Measurements from ENCODE around the gene PRUNE1.

The PRUNE1 gene

GRCh38 chr1:151013518-151013917, 5.3 kb downstream of the PRUNE1 start:
- DNase-seq (ENCODE audit: low read depth in 1 of 2, low spot score in 1 of 2): no peak
- no peak for TF ChIP-seq JUND (IDR thresholded peaks at IDR 0.05; ENCODE audit: low read depth)
- in situ Hi-C loops (cut with HindIII; ENCODE audit: low pct_unique_long_range_greater_than_20kb, low sequenced_read_pairs): no loop called here

GRCh38 chr1:151024540-151025146, 16.4 kb downstream of the PRUNE1 start:
- no peak for TF ChIP-seq JUND (IDR thresholded peaks at IDR 0.05; ENCODE audit: low read depth)
- in situ Hi-C loops (cut with HindIII; ENCODE audit: low pct_unique_long_range_greater_than_20kb, low sequenced_read_pairs): no loop called here
- peak; percentile 82 to 86 for DNase-seq (ENCODE audit: low read depth in 1 of 2, low spot score in 1 of 2)

GRCh38 chr1:151026460-151026859, 18.2 kb downstream of the PRUNE1 start:
- no peak for DNase-seq (ENCODE audit: low read depth in 1 of 2, low spot score in 1 of 2)
- in situ Hi-C loops (cut with HindIII; ENCODE audit: low pct_unique_long_range_greater_than_20kb, low sequenced_read_pairs): no loop called here
- no peak for TF ChIP-seq JUND (IDR thresholded peaks at IDR 0.05; ENCODE audit: low read depth)

DNA sequence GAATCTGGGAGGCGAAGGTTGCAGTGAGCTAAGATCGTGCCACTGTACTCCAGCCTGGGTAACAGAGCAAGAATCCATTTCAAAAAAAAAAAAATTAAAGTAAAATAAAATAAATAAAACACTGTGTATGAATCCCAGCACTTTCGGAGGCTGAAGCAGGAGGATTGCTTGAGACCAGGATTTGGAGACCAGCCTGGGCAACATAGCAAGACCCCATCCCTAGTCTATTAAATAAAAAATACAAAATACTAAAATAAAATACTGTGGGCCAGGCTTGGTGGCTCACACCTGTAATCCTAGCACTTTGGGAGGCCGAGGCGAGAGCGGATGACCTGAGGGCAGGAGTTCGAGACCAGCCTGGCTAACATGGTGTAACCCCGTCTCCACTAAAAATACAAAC, 23.9 kb downstream of the PRUNE1 start:
- TF ChIP-seq JUND (IDR thresholded peaks at IDR 0.05; ENCODE audit: low read depth): no peak
- no peak for DNase-seq (ENCODE audit: low read depth in 1 of 2, low spot score in 1 of 2)
- in situ Hi-C loops (cut with HindIII; ENCODE audit: low pct_unique_long_range_greater_than_20kb, low sequenced_read_pairs): no loop called here

- in situ Hi-C loops (cut with HindIII; ENCODE audit: low pct_unique_long_range_greater_than_20kb, low sequenced_read_pairs): no loop called here
- TF ChIP-seq JUND (IDR thresholded peaks at IDR 0.05; ENCODE audit: low read depth): no peak
- DNase-seq (ENCODE audit: low read depth in 1 of 2, low spot score in 1 of 2): no peak
Observed at GRCh38 chr1:151035167-151035566, 26.9 kb downstream of the PRUNE1 start.

GRCh38 chr1:151036356-151036755, 28.1 kb downstream of the PRUNE1 start, which contains the start of gene BNIPL:
TSS of gene BNIPL (plus strand) at chr1:151036586. CDS start at chr1:151036726, 140 bp downstream.
- peak; percentile 80 to 93 for DNase-seq (ENCODE audit: low read depth in 1 of 2, low spot score in 1 of 2)
- no peak for TF ChIP-seq JUND (IDR thresholded peaks at IDR 0.05; ENCODE audit: low read depth)
- in situ Hi-C loops (cut with HindIII; ENCODE audit: low pct_unique_long_range_greater_than_20kb, low sequenced_read_pairs): no loop called here

DNA sequence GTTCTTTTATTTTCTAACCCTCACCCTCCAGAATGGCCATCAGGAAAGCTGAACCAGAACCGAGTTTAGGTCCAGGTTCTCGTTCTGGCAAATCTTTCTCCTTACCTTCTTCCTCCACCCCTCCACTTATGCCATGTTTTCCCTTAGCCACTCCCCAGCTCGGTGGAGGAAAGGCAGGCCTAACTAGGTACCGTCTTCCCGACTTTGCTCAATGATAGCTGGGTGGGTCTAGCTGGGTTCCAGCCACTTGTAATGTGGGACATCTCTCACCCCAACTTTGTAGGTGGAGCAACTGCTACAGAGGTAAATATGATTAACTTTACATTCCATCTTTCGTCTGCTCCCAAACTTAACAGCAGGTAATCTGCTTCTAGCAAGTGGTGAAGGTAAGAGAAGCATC, 28.8 kb downstream of the PRUNE1 start:
- peak; percentile 51 to 62 for DNase-seq (ENCODE audit: low read depth in 1 of 2, low spot score in 1 of 2)
- no peak for TF ChIP-seq JUND (IDR thresholded peaks at IDR 0.05; ENCODE audit: low read depth)
- in situ Hi-C loops (cut with HindIII; ENCODE audit: low pct_unique_long_range_greater_than_20kb, low sequenced_read_pairs): no loop called here

DNA sequence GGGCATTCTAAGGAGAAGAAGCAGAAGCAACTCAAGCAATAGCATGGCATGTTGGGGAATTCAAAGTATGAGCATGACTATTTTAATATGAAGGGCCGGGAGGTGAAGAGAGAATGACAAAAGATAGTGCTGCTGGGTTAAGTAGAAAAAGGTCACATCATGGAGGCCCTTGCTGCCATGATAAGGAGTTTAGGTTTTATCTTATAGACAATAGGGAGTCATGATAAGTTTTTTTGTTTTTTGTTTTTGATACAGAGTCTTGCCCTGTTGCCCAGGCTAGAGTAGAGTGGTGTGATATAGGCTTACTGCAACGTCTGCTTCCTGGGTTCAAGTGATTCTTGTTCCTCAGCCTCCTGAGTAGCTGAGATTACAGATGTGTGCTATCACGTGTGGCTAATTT, 31.3 kb downstream of the PRUNE1 start:
- no peak for TF ChIP-seq JUND (IDR thresholded peaks at IDR 0.05; ENCODE audit: low read depth)
- DNase-seq (ENCODE audit: low read depth in 1 of 2, low spot score in 1 of 2): no peak
- in situ Hi-C loops (cut with HindIII; ENCODE audit: low pct_unique_long_range_greater_than_20kb, low sequenced_read_pairs): no loop called here

GRCh38 chr1:151043163-151043562, 34.9 kb downstream of the PRUNE1 start:
- in situ Hi-C loops (cut with HindIII; ENCODE audit: low pct_unique_long_range_greater_than_20kb, low sequenced_read_pairs): no loop called here
- DNase-seq (ENCODE audit: low read depth in 1 of 2, low spot score in 1 of 2): no peak
- TF ChIP-seq JUND (IDR thresholded peaks at IDR 0.05; ENCODE audit: low read depth): no peak

DNA sequence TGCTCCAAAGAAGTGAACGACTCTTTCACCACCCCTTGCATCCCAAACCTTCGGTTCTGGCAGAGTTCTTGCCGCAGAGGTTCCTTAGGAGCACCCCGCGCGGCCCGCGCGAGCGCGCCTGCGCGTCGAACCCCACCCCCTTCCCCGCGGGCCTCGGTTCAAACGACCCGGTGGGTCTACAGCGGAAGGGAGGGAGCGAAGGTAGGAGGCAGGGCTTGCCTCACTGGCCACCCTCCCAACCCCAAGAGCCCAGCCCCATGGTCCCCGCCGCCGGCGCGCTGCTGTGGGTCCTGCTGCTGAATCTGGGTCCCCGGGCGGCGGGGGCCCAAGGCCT, 39.3 kb downstream of the PRUNE1 start, which contains the start of gene C1orf56:
Gene C1orf56 (plus strand): TSS at position 161 of the 334 bp plus-strand sequence. CDS start 97 bp downstream, at position 258.
- peak; percentile 67 to 75 for DNase-seq (ENCODE audit: low read depth in 1 of 2, low spot score in 1 of 2)
- TF ChIP-seq JUND (IDR thresholded peaks at IDR 0.05; ENCODE audit: low read depth): no peak
- in situ Hi-C loops (cut with HindIII; ENCODE audit: low pct_unique_long_range_greater_than_20kb, low sequenced_read_pairs): no loop called here

DNA sequence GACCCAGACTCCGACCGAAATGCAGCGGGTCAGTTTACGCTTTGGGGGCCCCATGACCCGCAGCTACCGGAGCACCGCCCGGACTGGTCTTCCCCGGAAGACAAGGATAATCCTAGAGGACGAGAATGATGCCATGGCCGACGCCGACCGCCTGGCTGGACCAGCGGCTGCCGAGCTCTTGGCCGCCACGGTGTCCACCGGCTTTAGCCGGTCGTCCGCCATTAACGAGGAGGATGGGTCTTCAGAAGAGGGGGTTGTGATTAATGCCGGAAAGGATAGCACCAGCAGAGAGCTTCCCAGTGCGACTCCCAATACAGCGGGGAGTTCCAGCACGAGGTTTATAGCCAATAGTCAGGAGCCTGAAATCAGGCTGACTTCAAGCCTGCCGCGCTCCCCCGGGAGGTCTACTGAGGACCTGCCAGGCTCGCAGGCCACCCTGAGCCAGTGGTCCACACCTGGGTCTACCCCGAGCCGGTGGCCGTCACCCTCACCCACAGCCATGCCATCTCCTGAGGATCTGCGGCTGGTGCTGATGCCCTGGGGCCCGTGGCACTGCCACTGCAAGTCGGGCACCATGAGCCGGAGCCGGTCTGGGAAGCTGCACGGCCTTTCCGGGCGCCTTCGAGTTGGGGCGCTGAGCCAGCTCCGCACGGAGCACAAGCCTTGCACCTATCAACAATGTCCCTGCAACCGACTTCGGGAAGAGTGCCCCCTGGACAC, 39.8 kb downstream of the PRUNE1 start:
- TF ChIP-seq JUND (IDR thresholded peaks at IDR 0.05; ENCODE audit: low read depth): no peak
- peak; percentile 76 to 82 for DNase-seq (ENCODE audit: low read depth in 1 of 2, low spot score in 1 of 2)
- in situ Hi-C loops (cut with HindIII; ENCODE audit: low pct_unique_long_range_greater_than_20kb, low sequenced_read_pairs): no loop called here

DNA sequence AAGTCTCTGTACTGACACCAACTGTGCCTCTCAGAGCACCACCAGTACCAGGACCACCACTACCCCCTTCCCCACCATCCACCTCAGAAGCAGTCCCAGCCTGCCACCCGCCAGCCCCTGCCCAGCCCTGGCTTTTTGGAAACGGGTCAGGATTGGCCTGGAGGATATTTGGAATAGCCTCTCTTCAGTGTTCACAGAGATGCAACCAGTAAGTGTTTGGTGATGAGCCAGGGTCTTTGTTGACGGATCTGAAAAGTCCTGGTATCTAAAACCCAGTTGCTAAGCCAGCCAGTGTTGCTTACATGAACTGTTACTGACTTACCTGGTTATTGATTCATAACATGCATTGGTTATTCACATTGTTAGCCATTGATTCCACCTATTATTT, 40.4 kb downstream of the PRUNE1 start:
- TF ChIP-seq JUND (IDR thresholded peaks at IDR 0.05; ENCODE audit: low read depth): no peak
- in situ Hi-C loops (cut with HindIII; ENCODE audit: low pct_unique_long_range_greater_than_20kb, low sequenced_read_pairs): no loop called here
- no peak for DNase-seq (ENCODE audit: low read depth in 1 of 2, low spot score in 1 of 2)

GRCh38 chr1:151049458-151049857, 41.2 kb downstream of the PRUNE1 start:
- no peak; the same call in 1 of the 2 replicates for TF ChIP-seq JUND (IDR thresholded peaks at IDR 0.05; ENCODE audit: low read depth)
- in situ Hi-C loops (cut with HindIII; ENCODE audit: low pct_unique_long_range_greater_than_20kb, low sequenced_read_pairs): no loop called here
- DNase-seq (ENCODE audit: low read depth in 1 of 2, low spot score in 1 of 2): no peak
